IMR-90 (cell line): ENCODE results near the gene U2SURP. TPM values are rescaled to one million over a fixed set of nuclear protein-coding genes. Genes with fewer than 3 reads are reported as not detected.

ENCODE experiments used
- ATAC-seq: fragments of 200-7000 bp; cut with Tn5 transposase; 2 replicates; pipeline ENCODE4 v1.9.1; 2020; ENCODE audit warnings: low read depth, mild to moderate bottlenecking, moderate library complexity
- BruUV-seq: library from RNA; stranded (reverse); fragments of 400-500 nt; replicated peaks from 2 replicates; lab custom pipeline; 2021; lab: Mats Ljungman, UMichigan
- CTCF ChIA-PET: fragments of 300-600 bp; formaldehyde crosslinking; extraction: SDS; loops from one replicate; lab custom pipeline; 2021; ENCODE audit warnings: antibody characterized with exemption; lab: Yijun Ruan, JAX
- POLR2A ChIA-PET: fragments of 300-600 bp; sonication (Branson Sonifier 250); formaldehyde crosslinking; loops from one replicate; lab custom pipeline; 2022; ENCODE audit warnings: antibody characterized with exemption; ENCODE audit not compliant: unreplicated experiment; lab: Charles Lee
- DNase-seq: peaks from one replicate; pipeline ENCODE4 v3.0.0; 2013
- H2AFZ ChIP-seq: replicated peaks from 2 replicates; pipeline ENCODE3; 2013; ENCODE audit warnings: low read length, mild to moderate bottlenecking; ENCODE audit not compliant: poor library complexity
- H2AK5ac ChIP-seq: 2 replicates; pipeline ENCODE4 v1.6.1; 2013; ENCODE audit warnings: low read depth, low read length, inconsistent platforms
- H2AK9ac ChIP-seq: replicated peaks from 2 replicates; pipeline ENCODE3; 2013; ENCODE audit warnings: mild to moderate bottlenecking, low read depth, low read length, moderate library complexity; ENCODE audit not compliant: poor library complexity
- H2BK120ac ChIP-seq: 2 replicates; pipeline ENCODE4 v1.6.1; 2013; ENCODE audit warnings: low read depth, low read length, inconsistent platforms
- H2BK15ac ChIP-seq: 3 replicates; pipeline ENCODE4 v1.6.1; 2013; ENCODE audit warnings: low read depth, low read length, inconsistent platforms
- H2BK20ac ChIP-seq: 2 replicates; pipeline ENCODE4 v1.6.1; 2013; ENCODE audit warnings: low read depth, mild to moderate bottlenecking, inconsistent platforms, low read length, moderate library complexity
- H2BK5ac ChIP-seq: 2 replicates; pipeline ENCODE4 v1.6.1; 2013; ENCODE audit warnings: mild to moderate bottlenecking, low read depth, low read length, inconsistent platforms; ENCODE audit not compliant: poor library complexity, severe bottlenecking
- H3K14ac ChIP-seq: replicated peaks from 2 replicates; pipeline ENCODE4 v1.6.1; 2013; ENCODE audit warnings: low read depth, low read length, inconsistent platforms
- H3K18ac ChIP-seq: 2 replicates; pipeline ENCODE4 v1.6.1; 2013; ENCODE audit warnings: low read depth, low read length, control low read depth
- H3K23ac ChIP-seq: 2 replicates; pipeline ENCODE4 v1.6.1; 2013; ENCODE audit warnings: low read depth, low read length, inconsistent platforms
- H3K27ac ChIP-seq: 2 replicates; pipeline ENCODE4 v1.5.1; 2013; ENCODE audit warnings: mild to moderate bottlenecking, control low read depth, low read length; ENCODE audit not compliant: insufficient read depth
- H3K27me3 ChIP-seq: 2 replicates; pipeline ENCODE4 v1.6.1; 2013; ENCODE audit warnings: low read length; ENCODE audit not compliant: control insufficient read depth, insufficient read depth
- H3K36me3 ChIP-seq: 2 replicates; pipeline ENCODE4 v1.6.1; 2013; ENCODE audit warnings: low read length, mixed read lengths; ENCODE audit not compliant: control insufficient read depth, insufficient read depth
- H3K4ac ChIP-seq: 2 replicates; pipeline ENCODE4 v1.6.1; 2013; ENCODE audit warnings: low read depth, low read length, inconsistent platforms
- H3K4me1 ChIP-seq: 2 replicates; pipeline ENCODE4 v1.6.1; 2013; ENCODE audit warnings: low read length, mixed read lengths; ENCODE audit not compliant: control insufficient read depth, insufficient read depth
- H3K4me2 ChIP-seq: 2 replicates; pipeline ENCODE4 v1.6.1; 2013; ENCODE audit warnings: low read depth, mild to moderate bottlenecking, control low read depth, low read length, moderate library complexity
- H3K4me3 ChIP-seq: 2 replicates; pipeline ENCODE4 v1.5.1; 2013; ENCODE audit warnings: low read depth, mild to moderate bottlenecking, control low read depth, low read length, moderate library complexity; ENCODE audit not compliant: insufficient read depth
- H3K56ac ChIP-seq: 2 replicates; pipeline ENCODE4 v1.6.1; 2013; ENCODE audit warnings: low read length, inconsistent platforms; ENCODE audit not compliant: insufficient read depth; ENCODE audit errors: extremely low read depth
- H3K79me1 ChIP-seq, 2 experiments: 2 replicates each; pipeline ENCODE4 v1.6.1; 2013; ENCODE audit warnings: low read length in 2 of 2, inconsistent platforms in 1 of 2, low read depth in 1 of 2
- H3K9ac ChIP-seq: 2 replicates; pipeline ENCODE4 v1.6.1; 2013; ENCODE audit warnings: low read depth, low read length, control low read depth
- H3K9me1 ChIP-seq: 2 replicates; pipeline ENCODE4 v1.6.1; 2013; ENCODE audit warnings: low read length, inconsistent platforms; ENCODE audit not compliant: insufficient read depth
- H3K9me3 ChIP-seq: 2 replicates; pipeline ENCODE4 v1.6.1; 2013; ENCODE audit warnings: low read length; ENCODE audit not compliant: control insufficient read depth, insufficient read depth
- H4K20me1 ChIP-seq: 2 replicates; pipeline ENCODE4 v1.6.1; 2013; ENCODE audit warnings: low read length, inconsistent platforms; ENCODE audit not compliant: insufficient read depth
- H4K5ac ChIP-seq: 2 replicates; pipeline ENCODE4 v1.6.1; 2013; ENCODE audit warnings: mild to moderate bottlenecking, low read depth, low read length, control low read depth
- H4K8ac ChIP-seq, 2 experiments: 2 replicates each; pipeline ENCODE4 v1.6.1; 2013; ENCODE audit warnings: low read depth in 2 of 2, low read length in 2 of 2, control low read depth in 1 of 2, inconsistent platforms in 1 of 2
- H4K91ac ChIP-seq: 2 replicates; pipeline ENCODE4 v1.6.1; 2013; ENCODE audit warnings: low read depth, low read length, inconsistent platforms; ENCODE audit not compliant: insufficient read depth
- CHD1 ChIP-seq: IDR thresholded peaks from 2 replicates; pipeline ENCODE4 v1.6.1; 2012; ENCODE audit warnings: low read depth, low read length, improper control_type of control experiment
- WGBS, 2 experiments: methylation state at CpG; one replicate each; pipeline versions ENCODE4 v1.1.5 to v1.1.7; 2013; ENCODE audit warnings: missing lambda C conversion rate in 2 of 2; ENCODE audit not compliant: insufficient read length in 1 of 2; ENCODE audit errors: extremely low coverage in 2 of 2; 5-methylcytosine and 5-hydroxymethylcytosine counted together
- dilution Hi-C: fragments of 300-500 bp; cut with HindIII; formaldehyde crosslinking; loops from one replicate; pipeline ENCODE4 v1.14.3; 2018; ENCODE audit warnings: low sequenced_read_pairs; ENCODE audit not compliant: unreplicated experiment
- in situ Hi-C: fragments of 300-500 bp; cut with MboI; formaldehyde crosslinking; loops from 3 replicates; pipeline ENCODE4 v1.14.3; 2019; ENCODE audit warnings: low sequenced_read_pairs, inconsistent platforms, mixed read lengths
- intact Hi-C: fragments of 100-400 bp; cut with micrococcal nuclease; formaldehyde crosslinking; loops from 2 replicates; pipeline ENCODE4 v1.10.0; 2022
- polyA plus RNA-seq, 3 experiments: library from polyadenylated mRNA; depleted of rRNA; stranded (reverse); fragments of >200 nt; gene quantifications; 2 replicates each; pipeline ENCODE4 v1.2.3, GENCODE V29; 2012; ENCODE audit warnings: low replicate concordance in 1 of 3
- total RNA-seq: library from RNA; depleted of rRNA; stranded (reverse); fragments of >200 nt; gene quantifications from 2 replicates; pipeline ENCODE4 v1.2.3, GENCODE V29; 2012

U2SURP gene
- total and polyA plus RNA-seq, 2 of the 4 experiments (the other 2 are of a cell fraction), result 24.8 to 29.4 TPM

- Histone ChIP-seq H3K27me3 (peaks cover 2% of the 10 kb centered on the region), H3K4me2 (no peak overlapping the region), H3K18ac (no peak overlapping the region), H2AFZ (no peak overlapping the region), H3K79me1 (no peaks in the 10 kb centered on the region), H2BK120ac (no peak overlapping the region), H3K9me3 (peaks cover 5% of the 10 kb centered on the region), H3K23ac (no peak overlapping the region), H3K4me3 (no peak overlapping the region), H3K9ac (no peak overlapping the region), H3K4me1 (no peaks in the 10 kb centered on the region), H3K36me3 (no peaks in the 10 kb centered on the region), H2BK5ac (no peak overlapping the region), H4K5ac (no peak overlapping the region), H3K56ac (no peak overlapping the region), H2BK15ac (no peak overlapping the region), H3K27ac (no peak overlapping the region), H3K9me1 (no peaks in the 10 kb centered on the region), H4K8ac (no peak overlapping the region), H2AK5ac (no peak overlapping the region), H2BK20ac (no peak overlapping the region), H2AK9ac (no peak overlapping the region), H3K14ac (no peak overlapping the region), H4K91ac (no peak overlapping the region), H4K20me1 (no peaks in the 10 kb centered on the region), H3K4ac (no peak overlapping the region)
- no peak for ATAC-seq
- in situ Hi-C loops (loop anchor here (10.0 kb wide), 1 partner anchor 550 kb away; no protein-coding TSS in a partner anchor), intact Hi-C loops (no loop called here), dilution Hi-C loops (no loop called here)
- POLR2A ChIA-PET, result no interaction called here
- CTCF ChIA-PET, result no interaction called here
- no CpG with 5 or more reads among the region's 5 CpGs for WGBS, 2 experiments
- no peak for TF ChIP-seq CHD1
- BruUV-seq, result no TSS peak
- no peak for DNase-seq
These were observed 103.8 kb downstream of the U2SURP start for GRCh38 chr3:143105170-143105569.
